HG03196 (cell line): ENCODE results near the gene AGBL3.

Source experiments
- ATAC-seq: cut with Tn5 transposase; IDR thresholded peaks from one replicate; pipeline ENCODE4 v1.9.1; 2021; ENCODE audit not compliant: unreplicated experiment

Gene AGBL3

DNA sequence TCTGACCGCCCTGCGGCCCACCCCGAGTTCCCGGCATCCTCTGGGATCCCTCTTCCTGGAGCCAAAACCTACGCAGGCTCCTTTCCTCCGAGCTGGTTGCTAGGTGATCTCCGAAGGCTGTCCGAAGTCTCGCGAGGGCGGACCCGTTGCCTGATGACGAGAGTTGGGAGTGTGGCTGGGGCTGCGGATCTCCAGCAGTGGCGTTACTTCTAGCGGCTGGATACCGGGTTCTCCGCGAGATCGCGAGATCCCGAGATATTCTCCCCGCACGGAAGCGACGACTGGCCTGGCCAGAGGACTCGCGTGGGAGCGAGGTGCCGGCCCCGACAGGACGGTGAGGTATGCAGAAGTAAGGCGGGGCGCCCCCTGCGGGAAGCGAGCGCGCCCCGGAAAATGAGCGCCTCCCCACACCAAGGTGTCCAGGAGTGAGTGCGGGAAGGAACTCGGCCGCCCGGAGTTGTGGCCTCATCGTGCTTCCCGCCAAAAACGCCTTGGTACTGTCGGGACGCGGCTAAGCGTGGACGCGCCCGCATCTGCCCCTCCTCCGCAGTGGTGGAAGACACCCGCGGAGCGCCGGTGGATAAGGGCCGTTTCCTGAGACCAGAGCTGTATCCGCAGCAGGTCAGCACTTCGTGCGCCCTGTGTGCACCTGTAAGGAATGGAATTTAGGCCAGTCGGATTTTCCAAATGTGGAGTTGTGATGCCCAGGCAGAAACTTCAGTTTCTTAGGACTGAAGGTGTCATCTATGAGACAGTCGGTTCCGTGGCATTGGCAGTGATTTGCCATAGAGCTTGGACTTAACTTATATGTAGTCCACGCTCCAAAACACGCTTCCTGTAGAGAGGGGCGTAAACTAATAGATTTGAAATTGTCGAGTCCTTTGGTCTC is at the start of gene AGBL3:
TSS of gene AGBL3 (plus strand) at position 146 of the 889 bp plus-strand sequence. CDS start 1,426 bp downstream, outside the sequence.
- peak; percentile 88 for ATAC-seq

DNA sequence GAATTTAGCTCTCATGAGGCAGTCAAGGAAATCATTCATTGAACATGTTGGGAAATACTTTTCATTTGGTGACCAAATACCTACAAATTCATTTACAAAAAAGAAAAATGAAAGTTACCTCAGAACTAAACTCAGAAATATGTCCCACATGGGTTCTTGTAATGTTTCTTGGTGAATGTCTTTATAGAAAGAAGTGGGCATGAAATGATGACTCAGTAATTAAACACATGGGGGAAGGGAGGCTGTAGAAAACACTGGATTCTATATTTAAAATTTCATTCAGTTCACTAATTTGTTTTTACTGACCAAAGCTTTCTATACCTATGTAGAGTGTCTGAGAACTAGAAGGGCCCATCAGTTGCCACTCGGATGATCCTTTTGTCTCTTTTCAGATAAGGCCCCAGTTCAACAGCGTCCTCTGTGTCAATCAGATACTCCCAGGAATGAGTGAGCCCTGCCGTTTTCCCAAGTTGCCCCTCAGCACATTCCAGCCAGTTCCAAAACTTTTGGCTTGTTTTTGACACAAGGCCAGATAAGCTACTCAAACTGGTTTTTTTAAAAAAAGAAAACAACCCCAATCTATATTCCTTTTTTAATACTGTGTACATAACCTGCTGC is 49.3 kb upstream of the AGBL3 start:
- no peak for ATAC-seq

DNA sequence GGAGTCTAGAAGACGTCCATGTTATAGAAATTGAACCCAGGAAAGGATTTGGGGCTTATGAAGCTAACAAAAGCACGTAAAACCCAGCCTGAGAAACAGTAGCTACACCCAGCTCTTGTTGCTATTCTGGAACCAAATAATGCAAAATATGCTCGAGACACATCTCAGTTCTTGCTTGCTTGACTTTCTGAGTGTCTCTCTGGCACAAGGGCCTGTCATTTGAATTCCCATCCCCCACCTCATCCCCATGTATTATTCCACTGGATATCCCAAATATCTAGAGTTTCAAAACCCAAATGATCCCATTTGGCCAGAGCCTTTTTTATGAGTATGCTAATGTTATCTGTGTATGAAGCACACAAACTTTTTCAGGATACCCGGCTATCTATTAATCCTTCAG is 48.2 kb upstream of the AGBL3 start:
- ATAC-seq, result no peak

DNA sequence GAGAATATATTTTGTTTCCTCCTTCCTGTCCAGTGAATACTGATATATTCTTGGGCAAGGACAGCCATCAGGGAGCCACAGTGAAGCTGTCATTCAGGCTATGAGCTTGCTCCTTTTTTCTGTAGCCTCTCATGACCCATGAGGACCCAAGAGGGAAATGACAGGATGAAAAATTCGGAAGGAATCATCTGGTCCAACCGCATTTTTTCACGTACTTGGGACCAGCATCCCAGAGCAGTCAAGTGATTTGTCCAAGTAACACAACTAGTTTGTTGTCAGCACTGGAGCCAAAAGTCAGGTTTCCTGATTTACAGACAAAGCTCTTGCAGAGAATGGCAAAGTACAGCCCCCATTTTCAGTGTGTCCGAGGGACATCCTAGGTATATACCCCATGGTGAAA is 47.2 kb upstream of the AGBL3 start:
- no peak for ATAC-seq

DNA sequence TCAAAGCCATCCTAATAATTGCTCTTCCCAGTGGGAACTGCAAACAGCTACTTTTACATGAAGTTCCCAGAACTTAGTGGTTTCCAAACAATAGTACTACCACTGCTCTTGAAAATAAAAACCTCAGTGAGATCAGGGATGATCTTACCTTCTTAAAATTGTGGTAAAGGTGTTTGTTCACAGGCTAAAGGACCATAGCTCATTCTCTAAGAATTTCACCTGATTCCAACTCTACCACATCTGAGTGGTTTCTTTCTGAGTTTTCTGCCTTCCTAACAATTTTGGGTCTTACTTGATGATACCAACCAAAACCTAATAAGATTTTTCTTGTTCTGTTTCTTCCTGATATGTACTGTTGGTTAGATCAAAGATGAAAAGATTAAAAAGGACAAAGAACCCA is 45.6 kb upstream of the AGBL3 start:
- no peak for ATAC-seq

DNA sequence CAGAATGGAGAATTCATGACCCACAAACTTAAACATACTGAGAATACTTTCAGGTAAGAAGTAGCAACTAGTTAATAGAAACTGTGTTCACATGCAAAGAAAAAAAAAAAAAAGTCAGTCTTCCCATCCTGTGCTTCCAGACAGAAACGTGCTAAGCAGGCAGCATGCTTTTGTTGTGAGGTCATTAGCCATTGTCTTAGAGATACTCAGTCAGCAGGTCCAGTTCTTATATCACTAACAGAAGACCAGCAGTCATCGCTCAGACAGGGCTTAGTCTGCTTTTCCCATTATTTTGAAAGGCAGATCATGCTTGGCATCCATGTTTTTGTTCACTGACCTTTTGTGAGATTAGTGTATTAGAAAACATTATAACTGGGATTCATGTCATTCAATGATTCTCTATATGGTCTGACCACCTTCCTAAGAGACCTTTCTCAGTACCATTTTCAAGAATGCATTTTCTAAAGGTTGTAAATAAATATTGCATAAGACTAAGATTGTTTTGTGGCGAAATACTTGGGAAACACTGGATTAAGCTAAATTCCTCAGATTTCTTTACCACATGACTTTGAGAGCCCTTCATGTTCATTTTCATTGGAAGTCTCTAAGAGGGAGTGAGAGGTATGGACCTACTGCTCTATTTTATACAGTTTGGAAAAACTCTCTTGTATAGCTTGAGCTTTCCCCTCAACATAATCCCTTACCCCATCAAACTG is 45.0 kb upstream of the AGBL3 start:
- no peak for ATAC-seq

DNA sequence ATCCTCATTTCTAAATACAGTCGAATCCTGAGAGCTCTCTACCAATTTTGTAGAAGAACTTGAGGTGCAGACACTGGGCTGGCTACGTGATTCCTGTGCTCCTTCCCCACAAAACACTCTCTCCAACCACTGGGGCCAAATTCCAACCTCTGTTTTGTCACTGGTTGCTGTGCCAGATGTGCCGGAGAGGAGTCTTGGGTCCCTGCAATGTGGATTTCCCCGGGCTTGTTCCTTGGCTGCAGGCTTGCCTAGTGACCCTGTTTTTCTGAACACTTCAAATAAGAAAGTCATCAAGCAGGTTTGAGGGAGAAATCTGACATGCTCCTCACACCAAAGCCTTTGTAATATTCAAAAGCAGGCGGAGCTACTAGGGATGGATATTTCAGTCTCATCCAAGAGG is 44.4 kb upstream of the AGBL3 start:
- no peak for ATAC-seq

DNA sequence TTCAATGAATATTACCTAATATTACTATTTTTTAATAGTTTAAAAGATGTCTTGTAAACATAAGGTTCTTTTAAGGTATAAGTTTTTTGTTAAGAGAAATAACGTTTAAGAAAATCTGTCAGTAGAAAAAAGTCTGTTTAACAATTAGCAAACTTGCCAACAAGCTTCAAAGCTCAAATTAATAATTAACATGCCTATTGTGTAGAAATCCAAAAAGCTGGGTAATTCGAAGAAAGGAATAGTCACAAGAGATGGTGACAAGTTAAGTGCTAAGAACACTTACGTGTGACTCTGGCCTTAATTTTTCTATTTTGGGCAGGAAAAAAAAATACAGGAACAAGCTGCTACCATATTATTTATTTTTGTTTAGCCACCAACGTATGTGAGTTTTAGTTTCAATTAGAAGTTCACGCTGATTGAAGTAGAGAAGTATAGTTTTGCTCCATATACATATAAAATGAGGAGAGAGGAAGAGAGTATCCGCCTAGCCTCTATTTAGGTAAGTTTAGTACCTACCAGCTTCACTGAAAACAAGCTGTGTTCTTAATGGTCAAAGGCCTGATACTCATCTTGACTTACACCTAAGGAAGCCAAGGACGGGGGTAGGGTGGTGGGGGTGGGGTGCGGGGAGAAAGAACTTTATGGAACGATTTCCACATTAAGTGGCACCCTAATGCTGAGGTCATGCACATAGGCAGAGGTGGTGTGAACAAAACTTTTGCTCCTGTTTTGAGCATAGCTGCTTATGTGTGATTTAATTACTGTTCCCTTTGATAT is 43.4 kb upstream of the AGBL3 start:
- ATAC-seq, result no peak

DNA sequence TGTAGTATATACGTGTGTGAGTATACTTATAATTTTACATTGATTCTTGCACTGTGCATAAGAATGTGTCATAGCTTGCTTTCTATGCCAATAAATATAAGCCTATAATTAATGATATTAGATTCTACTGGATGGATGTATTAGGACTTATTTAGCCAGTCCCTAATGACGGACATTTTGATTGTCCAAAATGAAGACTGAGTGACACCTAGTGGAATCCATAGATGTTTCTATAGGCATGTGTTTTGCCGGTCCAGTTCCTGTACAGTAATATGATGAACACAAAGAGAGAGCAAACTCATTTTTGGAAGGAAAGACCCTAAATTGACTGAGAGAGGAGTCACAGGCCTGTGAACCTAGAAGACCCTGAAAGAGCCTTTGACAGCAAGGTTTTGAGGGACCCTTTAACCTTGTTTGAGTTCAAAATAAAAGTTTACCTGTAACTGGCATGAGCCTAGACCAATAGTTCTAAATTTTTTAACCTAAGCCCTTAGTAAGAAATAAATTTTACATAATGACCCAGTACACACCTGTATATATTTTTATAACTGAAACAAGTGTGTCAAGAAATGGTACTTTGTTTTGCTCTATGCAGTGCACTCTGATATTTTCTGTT is 42.4 kb upstream of the AGBL3 start:
- ATAC-seq, result peak; percentile 67

DNA sequence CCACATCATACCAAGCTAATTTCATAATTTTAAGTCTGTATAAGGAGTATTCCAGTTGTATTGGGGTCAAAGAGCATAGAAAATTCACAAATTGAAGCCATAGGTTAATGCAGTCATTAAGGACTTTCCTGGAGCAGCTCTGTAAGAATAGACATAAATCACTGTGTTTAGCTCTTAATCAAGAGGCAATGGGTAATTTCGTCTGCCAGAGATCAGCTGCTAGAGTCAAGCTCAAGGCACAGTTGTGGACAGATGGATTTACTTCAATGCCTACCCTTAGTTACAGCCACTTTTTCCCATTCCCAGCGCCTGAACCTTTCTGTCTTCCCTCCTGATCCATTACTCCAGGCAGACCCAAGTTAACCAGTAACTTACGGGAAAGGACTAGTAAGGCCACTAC is 40.6 kb upstream of the AGBL3 start:
- no peak for ATAC-seq

DNA sequence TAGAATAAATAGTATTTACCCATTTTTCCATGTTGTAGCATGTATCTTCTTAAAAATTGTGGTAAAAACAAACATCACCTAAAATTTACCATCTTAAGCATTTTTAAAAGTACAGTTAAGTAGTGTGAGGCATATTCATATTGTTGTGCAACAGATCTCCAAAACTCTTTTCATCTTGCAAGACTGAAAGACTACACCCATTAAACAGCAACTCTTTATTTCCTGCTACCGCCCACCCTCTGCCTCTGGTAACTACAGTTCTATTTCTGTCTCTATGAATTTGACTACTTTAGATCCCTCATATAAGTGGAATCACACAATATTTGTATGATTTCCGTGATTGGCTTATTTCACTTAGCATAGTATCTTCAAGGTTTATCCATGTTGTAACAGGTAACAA is 40.0 kb upstream of the AGBL3 start:
- no peak for ATAC-seq

DNA sequence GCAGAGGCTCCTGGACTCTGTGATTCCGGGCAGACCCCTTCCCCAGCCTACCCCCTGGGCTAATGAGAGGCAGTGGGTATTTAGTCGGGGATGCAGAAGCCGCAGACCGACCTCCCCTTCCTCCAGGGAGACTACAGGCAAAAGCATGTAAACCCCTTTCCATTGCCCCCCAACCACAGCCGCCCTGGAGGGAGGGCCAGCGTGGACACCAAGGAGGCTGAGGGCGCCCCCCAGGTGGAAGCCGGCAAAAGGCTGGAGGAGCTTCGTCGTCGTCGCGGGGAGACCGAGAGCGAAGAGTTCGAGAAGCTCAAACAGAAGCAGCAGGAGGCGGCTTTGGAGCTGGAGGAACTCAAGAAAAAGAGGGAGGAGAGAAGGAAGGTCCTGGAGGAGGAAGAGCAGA is 39.0 kb upstream of the AGBL3 start:
- no peak for ATAC-seq

DNA sequence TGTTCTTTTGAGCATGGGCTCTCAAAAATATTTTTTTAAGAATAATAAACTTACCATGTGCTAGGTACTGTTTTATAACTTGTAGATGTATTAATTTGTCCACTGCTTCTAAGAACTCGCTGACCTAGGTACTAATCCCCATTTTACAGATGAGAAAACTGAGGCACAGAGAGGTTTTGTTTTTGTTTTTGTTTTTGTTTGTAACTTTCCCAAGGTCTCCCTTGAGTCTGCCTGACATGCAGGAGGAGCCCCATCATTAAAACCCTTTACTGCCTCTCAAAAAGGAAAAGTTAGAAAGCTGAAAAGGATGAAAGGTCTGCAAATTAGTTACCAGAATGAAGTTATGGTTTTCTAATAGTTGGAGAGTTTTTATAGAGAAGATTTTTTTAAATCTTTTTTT is 38.5 kb upstream of the AGBL3 start:
- no peak for ATAC-seq

DNA sequence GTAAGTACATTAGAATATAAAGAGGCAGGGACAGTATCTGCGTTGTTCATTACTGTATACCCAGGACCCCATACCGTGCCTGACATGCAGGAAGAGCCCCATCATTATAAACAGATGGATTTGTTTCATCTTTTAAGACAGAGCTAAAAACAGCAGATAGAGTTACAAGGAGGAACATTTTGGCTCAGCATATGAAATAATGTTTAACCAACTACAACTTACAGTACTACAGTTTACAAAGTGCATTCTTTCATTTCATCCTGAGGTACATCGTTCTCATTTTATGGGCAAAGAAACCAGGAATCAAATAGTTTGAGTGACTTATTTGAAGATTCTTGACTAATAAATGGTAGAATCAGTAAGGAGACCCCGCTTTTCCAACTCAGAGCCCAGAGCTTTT is 38.1 kb upstream of the AGBL3 start:
- ATAC-seq, result no peak

DNA sequence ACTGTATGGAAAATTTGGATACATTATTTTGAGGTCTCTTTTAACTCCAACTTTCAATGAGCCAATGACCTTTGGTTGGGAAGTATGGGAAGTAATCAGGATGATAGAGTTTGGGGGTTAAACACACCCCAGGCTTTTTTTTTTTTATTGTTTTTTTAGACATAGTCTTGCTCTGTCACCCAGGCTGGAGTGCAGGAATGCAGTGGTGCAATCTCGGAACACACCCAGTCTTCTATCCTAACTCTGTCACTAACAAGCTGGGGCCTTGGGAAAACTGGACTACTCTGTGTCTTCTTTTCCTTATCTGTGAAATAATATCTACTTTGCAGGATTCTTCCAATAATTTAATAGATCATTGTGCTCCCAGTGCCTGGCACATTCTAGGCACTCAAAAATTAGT is 37.6 kb upstream of the AGBL3 start:
- no peak for ATAC-seq

DNA sequence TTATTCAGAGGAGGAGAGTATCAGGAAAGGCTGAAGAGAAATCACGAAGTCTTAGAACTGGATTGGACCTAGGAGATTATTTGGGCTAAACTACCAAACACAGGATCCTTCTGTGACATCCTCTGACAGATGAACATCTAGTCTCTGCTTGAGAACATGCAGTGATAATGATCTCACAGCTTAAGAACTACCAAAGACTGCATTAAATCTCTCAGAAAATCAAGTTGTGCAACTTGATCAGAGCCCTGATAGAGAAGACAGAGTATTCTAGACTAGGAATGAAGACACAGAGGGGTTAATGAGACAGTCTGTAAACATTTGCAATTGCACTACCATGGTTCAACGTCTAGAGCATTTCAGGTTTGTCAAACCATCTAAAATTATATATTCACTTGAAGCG is 37.1 kb upstream of the AGBL3 start:
- ATAC-seq, result no peak

DNA sequence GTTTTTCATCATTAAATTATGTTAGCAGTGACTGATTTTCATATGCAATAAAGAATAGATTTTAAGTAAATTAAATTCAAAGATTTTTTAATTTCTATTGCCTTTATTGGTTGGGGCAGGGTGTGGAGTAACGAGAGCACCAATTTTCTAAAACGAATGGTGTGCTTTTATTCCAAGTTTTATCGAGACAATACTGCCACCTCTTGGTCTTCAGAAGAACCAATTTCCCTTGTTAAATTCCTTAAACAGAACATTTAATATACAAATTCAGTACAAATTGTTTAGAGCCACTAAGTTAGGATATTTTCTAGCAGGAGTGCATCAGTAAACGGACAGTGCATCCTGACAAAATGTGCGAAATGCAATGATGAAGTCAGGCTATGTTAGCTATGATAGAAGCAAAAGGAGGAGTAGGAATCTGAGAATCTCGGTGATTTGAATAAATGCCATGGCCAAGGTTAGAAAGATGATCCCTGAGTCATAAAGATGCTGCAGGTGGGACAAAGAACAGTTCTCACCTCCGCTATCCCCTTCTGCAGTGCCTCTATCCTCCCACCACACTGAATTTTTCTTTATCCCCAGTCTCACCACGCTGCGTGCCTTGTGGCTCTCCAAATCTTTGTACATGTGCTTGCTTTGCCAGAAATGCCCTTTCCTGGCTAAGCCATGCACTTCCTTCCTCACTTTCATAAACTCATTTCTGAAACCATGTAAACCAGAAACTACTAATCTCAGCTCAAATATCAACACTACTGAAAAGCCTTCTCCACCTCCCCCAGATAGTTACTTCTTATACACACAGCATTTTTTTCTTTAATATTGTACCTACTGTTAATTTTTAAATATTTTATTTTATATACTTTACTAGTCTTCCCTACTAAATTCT is 31.9 kb upstream of the AGBL3 start:
- no peak for ATAC-seq

DNA sequence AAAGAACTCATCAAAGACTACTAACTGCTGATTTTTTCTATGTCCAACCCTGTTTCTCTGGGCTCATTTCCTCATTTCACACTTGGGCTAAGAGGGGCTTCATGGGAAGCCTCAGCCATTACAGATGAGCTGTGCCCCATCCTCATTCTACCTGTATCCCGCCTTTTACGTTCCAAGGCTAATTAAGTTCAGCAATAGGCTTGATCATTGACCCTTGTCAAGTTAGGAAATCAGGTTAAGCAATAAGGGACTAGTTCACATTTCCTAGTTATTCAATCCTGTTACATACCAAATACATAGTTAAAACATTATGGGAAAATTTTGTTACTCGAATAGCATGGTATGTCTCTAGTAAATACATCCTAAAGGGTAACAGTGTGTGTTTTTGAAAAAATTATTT is 29.3 kb upstream of the AGBL3 start:
- ATAC-seq, result no peak

DNA sequence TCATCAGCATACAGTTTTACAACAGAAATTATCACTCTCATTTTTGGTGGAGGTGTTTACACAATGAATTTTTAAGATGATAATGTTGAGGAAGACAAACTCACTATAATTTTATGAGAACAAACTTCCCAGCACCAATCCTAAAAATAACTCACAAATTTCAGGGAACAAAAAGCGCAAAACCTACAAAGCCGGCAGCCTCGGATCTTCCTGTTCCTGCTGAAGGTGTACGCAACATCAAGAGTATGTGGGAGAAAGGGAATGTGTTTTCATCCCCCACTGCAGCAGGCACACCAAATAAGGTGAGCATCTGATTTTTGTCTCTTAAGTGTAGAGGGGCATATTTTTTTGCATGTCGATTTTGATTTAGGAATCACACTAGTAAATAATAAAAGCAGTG is 26.5 kb upstream of the AGBL3 start:
- no peak for ATAC-seq

DNA sequence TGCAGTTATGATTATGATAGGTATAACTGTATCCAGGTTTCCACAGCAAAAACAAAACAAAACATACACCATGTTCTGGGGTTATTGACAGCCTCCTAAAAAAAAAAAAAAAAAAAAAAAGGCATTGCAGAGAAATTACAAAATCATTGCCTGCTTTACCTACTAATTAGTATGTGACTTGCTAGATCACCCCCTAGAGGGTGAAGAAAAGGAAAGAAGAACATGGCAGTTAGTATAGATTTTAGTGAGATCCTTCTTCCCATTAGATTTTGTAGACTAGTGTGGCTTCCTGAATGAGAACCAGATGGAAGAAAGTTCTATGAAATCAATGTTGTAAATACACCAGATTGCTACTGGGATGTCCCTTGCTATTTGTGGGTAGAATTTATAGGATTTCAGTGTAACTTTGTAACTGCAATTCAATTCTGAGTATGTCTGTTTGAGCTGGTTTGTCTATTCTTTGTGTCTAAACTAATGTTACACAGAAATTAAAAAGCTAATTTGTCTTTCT is 24.0 kb upstream of the AGBL3 start:
- ATAC-seq, result no peak
